ENCODE measurements around the gene CXCR6. TPM values are rescaled to one million over a fixed set of nuclear protein-coding genes. Genes with fewer than 3 reads are reported as not detected.

CXCR6 gene
- total and polyA plus RNA-seq, 2 experiments from 2014 or later = not detected

DNA sequence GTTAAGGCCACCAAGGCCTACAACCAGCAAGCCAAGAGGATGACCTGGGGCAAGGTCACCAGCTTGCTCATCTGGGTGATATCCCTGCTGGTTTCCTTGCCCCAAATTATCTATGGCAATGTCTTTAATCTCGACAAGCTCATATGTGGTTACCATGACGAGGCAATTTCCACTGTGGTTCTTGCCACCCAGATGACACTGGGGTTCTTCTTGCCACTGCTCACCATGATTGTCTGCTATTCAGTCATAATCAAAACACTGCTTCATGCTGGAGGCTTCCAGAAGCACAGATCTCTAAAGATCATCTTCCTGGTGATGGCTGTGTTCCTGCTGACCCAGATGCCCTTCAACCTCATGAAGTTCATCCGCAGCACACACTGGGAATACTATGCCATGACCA lies 3.6 kb downstream of the CXCR6 start:
- H3K27me3 ChIP-seq (replicated peaks; ENCODE audit: insufficient read depth) = no peaks in the 10 kb centered on the region
- no peak overlapping the region for H3K4me2 ChIP-seq (ENCODE audit: unreplicated experiment)
- no peaks in the 10 kb centered on the region for H3K9me2 ChIP-seq (ENCODE audit: insufficient read depth)
- peaks cover 21% of the 10 kb centered on the region for H3K4me1 ChIP-seq (ENCODE audit: insufficient read depth)
- H3K9me3 ChIP-seq (ENCODE audit: low read depth) = no peaks in the 10 kb centered on the region
- H2AFZ ChIP-seq = no peak overlapping the region
- H3F3A ChIP-seq (ENCODE audit: insufficient read depth) = peaks cover 15% of the 10 kb centered on the region
- no peaks in the 10 kb centered on the region for H4K20me1 ChIP-seq (ENCODE audit: insufficient read depth)
- H3K36me3 ChIP-seq (ENCODE audit: low read depth) = no peaks in the 10 kb centered on the region
- in situ Hi-C loops (cut with MboI) = loop anchor here (25.0 kb wide), 1 partner anchor 415 kb away; the partner anchor contains the start of genes CCR2 and CCR5
- DNase-seq = no peak
- no peak overlapping the region for H3K27ac ChIP-seq
- H3K4me3 ChIP-seq = no peak overlapping the region
- WGBS, 2 experiments (ENCODE audit: low coverage in 1 of 2, low lambda C conversion rate in 2 of 2, missing lambda C conversion rate in 2 of 2) = 95 to 98% methylated on average over 3 of the region's 3 CpGs
- H3K79me2 ChIP-seq (ENCODE audit: insufficient read depth) = no peaks in the 10 kb centered on the region
- H3K9ac ChIP-seq = no peak overlapping the region
- TF ChIP-seq EZH2 (IDR thresholded peaks at IDR 0.05; ENCODE audit: insufficient read depth, poor library complexity, severe bottlenecking) (no peak), EZH2phosphoT487 (IDR thresholded peaks at IDR 0.05; ENCODE audit: insufficient read depth, low read depth) (no peak)

DNA sequence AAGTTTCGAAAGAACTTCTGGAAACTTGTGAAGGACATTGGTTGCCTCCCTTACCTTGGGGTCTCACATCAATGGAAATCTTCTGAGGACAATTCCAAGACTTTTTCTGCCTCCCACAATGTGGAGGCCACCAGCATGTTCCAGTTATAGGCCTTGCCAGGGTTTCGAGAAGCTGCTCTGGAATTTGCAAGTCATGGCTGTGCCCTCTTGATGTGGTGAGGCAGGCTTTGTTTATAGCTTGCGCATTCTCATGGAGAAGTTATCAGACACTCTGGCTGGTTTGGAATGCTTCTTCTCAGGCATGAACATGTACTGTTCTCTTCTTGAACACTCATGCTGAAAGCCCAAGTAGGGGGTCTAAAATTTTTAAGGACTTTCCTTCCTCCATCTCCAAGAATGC lies 4.1 kb downstream of the CXCR6 start:
- no peak for TF ChIP-seq EZH2 (IDR thresholded peaks at IDR 0.05; ENCODE audit: insufficient read depth, poor library complexity, severe bottlenecking)
- no peak for TF ChIP-seq EZH2phosphoT487 (IDR thresholded peaks at IDR 0.05; ENCODE audit: insufficient read depth, low read depth)
- H4K20me1 ChIP-seq (ENCODE audit: insufficient read depth) = no peaks in the 10 kb centered on the region
- H3K27me3 ChIP-seq (replicated peaks; ENCODE audit: insufficient read depth) = no peaks in the 10 kb centered on the region
- WGBS, 2 experiments (ENCODE audit: low coverage in 1 of 2, low lambda C conversion rate in 2 of 2, missing lambda C conversion rate in 2 of 2) = 95 to 100% methylated on average over 3 of the region's 3 CpGs
- H3K27ac ChIP-seq = no peak overlapping the region
- peaks cover 21% of the 10 kb centered on the region for H3K4me1 ChIP-seq (ENCODE audit: insufficient read depth)
- DNase-seq = peak; percentile 36
- H3K4me3 ChIP-seq = no peak overlapping the region
- no peak overlapping the region for H3K4me2 ChIP-seq (ENCODE audit: unreplicated experiment)
- no peaks in the 10 kb centered on the region for H3K9me3 ChIP-seq (ENCODE audit: low read depth)
- H2AFZ ChIP-seq = no peak overlapping the region
- H3K36me3 ChIP-seq (ENCODE audit: low read depth) = no peaks in the 10 kb centered on the region
- no peaks in the 10 kb centered on the region for H3K9me2 ChIP-seq (ENCODE audit: insufficient read depth)
- in situ Hi-C loops (cut with MboI) = loop anchor here (25.0 kb wide), 1 partner anchor 415 kb away; the partner anchor contains the start of genes CCR2 and CCR5
- H3K9ac ChIP-seq = no peak overlapping the region
- H3F3A ChIP-seq (ENCODE audit: insufficient read depth) = peaks cover 15% of the 10 kb centered on the region
- no peaks in the 10 kb centered on the region for H3K79me2 ChIP-seq (ENCODE audit: insufficient read depth)

DNA sequence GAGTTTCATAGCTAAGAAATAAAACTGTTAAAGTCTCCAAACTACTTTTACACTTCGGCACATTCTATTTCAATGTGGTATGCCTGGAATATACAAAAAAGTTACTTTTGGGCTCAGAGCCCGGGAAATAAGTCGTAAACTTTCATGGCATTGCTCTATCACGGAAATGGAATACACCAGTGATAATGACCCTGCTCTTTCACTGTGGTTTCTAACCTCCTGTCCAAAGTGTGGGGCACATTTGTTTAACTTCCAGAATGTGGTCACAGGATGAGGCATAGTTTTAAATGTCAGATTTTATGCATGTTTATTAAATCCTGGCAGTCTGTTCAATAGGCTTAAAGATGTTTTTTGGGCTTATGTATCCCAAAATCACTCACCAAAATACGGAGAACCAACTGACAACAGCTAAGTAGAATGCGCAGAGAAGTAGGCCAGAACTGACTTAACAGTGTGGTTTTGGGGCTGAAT lies 5.1 kb downstream of the CXCR6 start:
- Histone ChIP-seq H3K4me3 (no peak overlapping the region), H3K9me2 (ENCODE audit: insufficient read depth) (no peaks in the 10 kb centered on the region), H3K27me3 (replicated peaks; ENCODE audit: insufficient read depth) (no peaks in the 10 kb centered on the region), H3K9ac (no peak overlapping the region), H3F3A (ENCODE audit: insufficient read depth) (peaks cover 15% of the 10 kb centered on the region), H3K9me3 (ENCODE audit: low read depth) (no peaks in the 10 kb centered on the region), H2AFZ (no peak overlapping the region), H3K4me2 (ENCODE audit: unreplicated experiment) (peak overlapping the region; percentile 3), H3K79me2 (ENCODE audit: insufficient read depth) (no peaks in the 10 kb centered on the region), H3K27ac (no peak overlapping the region), H4K20me1 (ENCODE audit: insufficient read depth) (no peaks in the 10 kb centered on the region), H3K4me1 (ENCODE audit: insufficient read depth) (peaks cover 21% of the 10 kb centered on the region), H3K36me3 (ENCODE audit: low read depth) (no peaks in the 10 kb centered on the region)
- WGBS, 2 experiments (ENCODE audit: low coverage in 1 of 2, low lambda C conversion rate in 2 of 2, missing lambda C conversion rate in 2 of 2) = 34 to 46% methylated on average over 6 of the region's 6 CpGs
- peak; percentile 80 for DNase-seq
- in situ Hi-C loops (cut with MboI) = loop anchor here (25.0 kb wide), 1 partner anchor 414 kb away; the partner anchor contains the start of genes CCR2 and CCR5
- no peak for TF ChIP-seq EZH2 (IDR thresholded peaks at IDR 0.05; ENCODE audit: insufficient read depth, poor library complexity, severe bottlenecking)
- peak; percentile 97 for TF ChIP-seq EZH2phosphoT487 (IDR thresholded peaks at IDR 0.05; ENCODE audit: insufficient read depth, low read depth)

DNA sequence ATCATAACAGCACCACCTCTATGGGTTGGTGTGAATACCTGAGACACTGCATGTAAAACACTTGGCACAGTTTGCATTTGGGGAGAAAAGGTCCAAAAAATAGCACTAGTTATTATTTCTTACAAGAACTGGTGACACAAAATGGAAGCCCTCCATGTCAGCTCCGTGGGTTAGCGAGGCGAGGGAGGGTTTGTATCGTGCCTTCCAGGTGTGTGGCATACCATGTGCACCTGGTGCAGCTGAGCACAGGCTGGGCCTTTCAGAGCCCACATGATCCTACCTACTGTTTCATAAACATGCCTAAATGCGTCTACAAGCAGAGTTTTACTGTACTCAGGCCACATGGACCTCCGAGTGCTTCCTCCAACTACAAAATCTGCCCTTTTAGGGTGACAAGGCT lies 5.6 kb downstream of the CXCR6 start:
- Histone ChIP-seq H3K4me3 (no peak overlapping the region), H4K20me1 (ENCODE audit: insufficient read depth) (no peaks in the 10 kb centered on the region), H3K27me3 (replicated peaks; ENCODE audit: insufficient read depth) (no peaks in the 10 kb centered on the region), H2AFZ (no peak overlapping the region), H3F3A (ENCODE audit: insufficient read depth) (peaks cover 15% of the 10 kb centered on the region), H3K9me2 (ENCODE audit: insufficient read depth) (no peaks in the 10 kb centered on the region), H3K9ac (no peak overlapping the region), H3K36me3 (ENCODE audit: low read depth) (no peaks in the 10 kb centered on the region), H3K9me3 (ENCODE audit: low read depth) (no peaks in the 10 kb centered on the region), H3K4me2 (ENCODE audit: unreplicated experiment) (no peak overlapping the region), H3K79me2 (ENCODE audit: insufficient read depth) (no peaks in the 10 kb centered on the region), H3K27ac (no peak overlapping the region), H3K4me1 (ENCODE audit: insufficient read depth) (peaks cover 21% of the 10 kb centered on the region)
- 93 to 96% methylated on average over 6 of the region's 6 CpGs for WGBS, 2 experiments (ENCODE audit: low coverage in 1 of 2, low lambda C conversion rate in 2 of 2, missing lambda C conversion rate in 2 of 2)
- TF ChIP-seq EZH2 (IDR thresholded peaks at IDR 0.05; ENCODE audit: insufficient read depth, poor library complexity, severe bottlenecking) = no peak
- no peak for TF ChIP-seq EZH2phosphoT487 (IDR thresholded peaks at IDR 0.05; ENCODE audit: insufficient read depth, low read depth)
- in situ Hi-C loops (cut with MboI) = loop anchor here (25.0 kb wide), 1 partner anchor 413 kb away; the partner anchor contains the start of genes CCR2 and CCR5
- no peak for DNase-seq

Data from GM23248 (cell line).